Measurements from ENCODE around the gene RPF1. TPM values are rescaled to one million over a fixed set of nuclear protein-coding genes. Genes with fewer than 3 reads are reported as not detected.
"Not testable (repeated sequence)": the region's sequence is repeated elsewhere in the genome, so short reads cannot be mapped to it uniquely, and the experiment has no call there.

RPF1 gene
- total RNA-seq, 2 donors from 2014 or later, result 39.0 to 41.5 TPM

- Histone ChIP-seq H3K4me3 (no peak overlapping the region), H3K4me1 (no peaks in the 10 kb centered on the region), H3K36me3 (no peaks in the 10 kb centered on the region), H3K27ac (no peak overlapping the region), H3K9me3 (no peaks in the 10 kb centered on the region), H3K27me3 (no peaks in the 10 kb centered on the region)
- TF ChIP-seq CTCF (IDR thresholded peaks at IDR 0.05), result no peak
- DNase-seq (ENCODE audit: low spot score), result no peak
Measured at GRCh38 chr1:84434801-84435549, 44.1 kb upstream of the RPF1 start.

- Histone ChIP-seq H3K4me3 (no peak overlapping the region), H3K27me3 (no peaks in the 10 kb centered on the region), H3K9me3 (no peaks in the 10 kb centered on the region), H3K4me1 (no peaks in the 10 kb centered on the region), H3K36me3 (no peaks in the 10 kb centered on the region), H3K27ac (no peak overlapping the region)
- no peak for DNase-seq (ENCODE audit: low spot score)
- TF ChIP-seq CTCF (IDR thresholded peaks at IDR 0.05), result no peak
Measured at GRCh38 chr1:84436876-84437655, 42.0 kb upstream of the RPF1 start.

- Histone ChIP-seq H3K4me1 (no peaks in the 10 kb centered on the region), H3K36me3 (no peaks in the 10 kb centered on the region), H3K4me3 (no peak overlapping the region), H3K27ac (no peak overlapping the region), H3K9me3 (no peaks in the 10 kb centered on the region), H3K27me3 (no peaks in the 10 kb centered on the region)
- no peak for DNase-seq (ENCODE audit: low spot score)
- peak; percentile 28 to 59 for TF ChIP-seq CTCF (IDR thresholded peaks at IDR 0.05)
Measured at GRCh38 chr1:84442256-84442655, 36.8 kb upstream of the RPF1 start.

- not testable (repeated sequence) for H3K4me3 ChIP-seq; DNase-seq (ENCODE audit: low spot score); H3K4me1 ChIP-seq; H3K36me3 ChIP-seq; H3K9me3 ChIP-seq; H3K27me3 ChIP-seq; H3K27ac ChIP-seq
Measured at GRCh38 chr1:84442747-84443646, 36.1 kb upstream of the RPF1 start.

- not testable (repeated sequence) for DNase-seq (ENCODE audit: low spot score); H3K4me1 ChIP-seq; H3K27me3 ChIP-seq; H3K27ac ChIP-seq; H3K9me3 ChIP-seq; H3K4me3 ChIP-seq; H3K36me3 ChIP-seq
Measured at GRCh38 chr1:84448704-84449103, 30.4 kb upstream of the RPF1 start.

- Histone ChIP-seq H3K4me3 (no peak overlapping the region), H3K4me1 (no peaks in the 10 kb centered on the region), H3K27me3 (no peaks in the 10 kb centered on the region), H3K9me3 (no peaks in the 10 kb centered on the region), H3K27ac (no peak overlapping the region), H3K36me3 (no peaks in the 10 kb centered on the region)
- no peak for TF ChIP-seq CTCF (IDR thresholded peaks at IDR 0.05)
- DNase-seq (ENCODE audit: low spot score), result no peak
Measured at GRCh38 chr1:84450910-84451309, 28.2 kb upstream of the RPF1 start.
